Cardiac fibroblast (primary cell): ENCODE results near the gene SLC13A1.

Experiments used
- DNase-seq, 2 donors: peaks; one replicate each; pipeline versions ENCODE4 v3.0.0 to v3.0.0-alpha.2; 2010; ENCODE audit warnings: low read depth in 2 of 2
- H3K4me3 ChIP-seq, 2 donors: replicated peaks in 1 of 2; 1 replicate in 1 of 2; 2 replicates in 1 of 2; pipeline ENCODE4 v1.5.1; 2011; ENCODE audit warnings: low read depth in 2 of 2, low read length in 2 of 2, mild to moderate bottlenecking in 2 of 2, moderate library complexity in 1 of 2
- TF ChIP-seq, protein P1 (sequence below): IDR thresholded peaks from one replicate; pipeline ENCODE4 v1.5.1; 2011; ENCODE audit warnings: low read depth, mild to moderate bottlenecking, low read length, inconsistent platforms

SLC13A1 gene, protein sequence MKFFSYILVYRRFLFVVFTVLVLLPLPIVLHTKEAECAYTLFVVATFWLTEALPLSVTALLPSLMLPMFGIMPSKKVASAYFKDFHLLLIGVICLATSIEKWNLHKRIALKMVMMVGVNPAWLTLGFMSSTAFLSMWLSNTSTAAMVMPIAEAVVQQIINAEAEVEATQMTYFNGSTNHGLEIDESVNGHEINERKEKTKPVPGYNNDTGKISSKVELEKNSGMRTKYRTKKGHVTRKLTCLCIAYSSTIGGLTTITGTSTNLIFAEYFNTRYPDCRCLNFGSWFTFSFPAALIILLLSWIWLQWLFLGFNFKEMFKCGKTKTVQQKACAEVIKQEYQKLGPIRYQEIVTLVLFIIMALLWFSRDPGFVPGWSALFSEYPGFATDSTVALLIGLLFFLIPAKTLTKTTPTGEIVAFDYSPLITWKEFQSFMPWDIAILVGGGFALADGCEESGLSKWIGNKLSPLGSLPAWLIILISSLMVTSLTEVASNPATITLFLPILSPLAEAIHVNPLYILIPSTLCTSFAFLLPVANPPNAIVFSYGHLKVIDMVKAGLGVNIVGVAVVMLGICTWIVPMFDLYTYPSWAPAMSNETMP

DNA sequence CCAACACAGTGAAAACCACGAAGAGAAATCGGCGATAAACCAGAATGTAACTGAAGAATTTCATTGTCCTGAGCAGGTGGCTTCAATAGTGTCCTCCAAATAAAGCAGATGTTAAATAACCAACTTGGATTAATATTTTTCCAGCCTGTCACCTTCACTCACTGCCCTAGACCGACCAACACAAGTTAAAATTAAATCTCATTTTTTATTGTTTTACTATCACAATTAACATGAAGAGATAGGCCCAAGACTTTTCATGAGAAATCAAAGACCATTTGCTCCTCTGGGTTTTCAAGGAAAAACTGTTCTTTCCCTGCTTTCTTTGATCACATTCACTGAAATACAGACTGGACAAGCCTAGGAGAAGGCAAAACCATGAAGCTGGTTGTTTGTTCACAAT is at the start of gene SLC13A1:
Gene SLC13A1, minus strand, starts transcription at position 87 of the 400 bp plus-strand sequence. Its CDS starts 23 bp downstream, at position 64.
- no peak for DNase-seq
- H3K4me3 ChIP-seq, result no peak within 1 kb of the TSS
- TF ChIP-seq, protein P1, sequence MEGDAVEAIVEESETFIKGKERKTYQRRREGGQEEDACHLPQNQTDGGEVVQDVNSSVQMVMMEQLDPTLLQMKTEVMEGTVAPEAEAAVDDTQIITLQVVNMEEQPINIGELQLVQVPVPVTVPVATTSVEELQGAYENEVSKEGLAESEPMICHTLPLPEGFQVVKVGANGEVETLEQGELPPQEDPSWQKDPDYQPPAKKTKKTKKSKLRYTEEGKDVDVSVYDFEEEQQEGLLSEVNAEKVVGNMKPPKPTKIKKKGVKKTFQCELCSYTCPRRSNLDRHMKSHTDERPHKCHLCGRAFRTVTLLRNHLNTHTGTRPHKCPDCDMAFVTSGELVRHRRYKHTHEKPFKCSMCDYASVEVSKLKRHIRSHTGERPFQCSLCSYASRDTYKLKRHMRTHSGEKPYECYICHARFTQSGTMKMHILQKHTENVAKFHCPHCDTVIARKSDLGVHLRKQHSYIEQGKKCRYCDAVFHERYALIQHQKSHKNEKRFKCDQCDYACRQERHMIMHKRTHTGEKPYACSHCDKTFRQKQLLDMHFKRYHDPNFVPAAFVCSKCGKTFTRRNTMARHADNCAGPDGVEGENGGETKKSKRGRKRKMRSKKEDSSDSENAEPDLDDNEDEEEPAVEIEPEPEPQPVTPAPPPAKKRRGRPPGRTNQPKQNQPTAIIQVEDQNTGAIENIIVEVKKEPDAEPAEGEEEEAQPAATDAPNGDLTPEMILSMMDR, result no peak

DNA sequence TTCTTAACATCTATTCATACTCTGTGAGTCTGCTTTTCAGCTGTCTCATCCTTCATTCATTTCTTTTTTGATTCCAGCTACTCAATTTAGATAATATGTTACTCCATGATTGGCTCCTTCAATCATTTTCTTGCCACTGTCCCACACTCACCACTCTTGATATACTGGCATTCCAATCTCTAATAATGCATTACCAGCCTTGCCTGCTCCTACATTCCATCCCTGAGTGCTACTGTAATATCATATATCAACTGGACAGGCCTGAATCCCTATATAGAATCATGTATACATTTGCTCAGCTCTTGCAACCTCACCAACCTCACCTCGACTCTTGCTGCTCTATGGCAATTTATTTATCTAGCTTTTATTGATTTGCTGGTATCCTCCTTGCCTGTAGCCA is 45.0 kb upstream of the SLC13A1 start:
- no peak overlapping the region for H3K4me3 ChIP-seq
- no peak for DNase-seq
- TF ChIP-seq, protein P1, result no peak

DNA sequence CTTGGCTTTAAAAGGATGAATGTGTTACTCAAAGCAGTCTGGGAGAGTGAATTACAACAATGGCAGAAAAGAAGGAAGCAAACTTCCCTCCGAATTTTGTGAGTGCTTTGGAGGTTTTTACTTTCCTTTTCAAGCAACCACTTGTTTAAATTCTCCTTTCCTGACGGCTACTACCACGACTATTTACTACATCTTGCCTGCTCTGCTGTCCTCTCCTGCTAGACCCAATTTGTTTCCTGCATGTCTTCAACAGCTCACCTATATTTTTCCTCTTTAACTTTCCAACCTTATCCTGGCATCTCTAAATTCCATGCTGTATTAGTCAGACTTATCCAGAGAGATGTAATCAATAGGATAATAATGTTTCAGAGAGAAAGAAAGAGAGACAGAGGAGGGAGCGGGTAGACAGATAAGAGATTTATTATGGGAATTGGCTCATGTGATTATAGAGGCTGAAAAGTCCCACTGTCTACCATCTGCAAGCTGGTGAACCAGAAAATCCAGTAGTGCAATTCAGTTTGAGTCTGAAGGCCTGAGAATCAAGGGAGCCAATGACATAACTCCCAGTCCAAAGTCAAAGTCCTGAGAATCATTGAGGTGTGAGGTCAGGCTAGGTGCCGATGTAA is 42.8 kb upstream of the SLC13A1 start:
- H3K4me3 ChIP-seq, result no peak overlapping the region
- TF ChIP-seq, protein P1, result no peak
- no peak for DNase-seq

DNA sequence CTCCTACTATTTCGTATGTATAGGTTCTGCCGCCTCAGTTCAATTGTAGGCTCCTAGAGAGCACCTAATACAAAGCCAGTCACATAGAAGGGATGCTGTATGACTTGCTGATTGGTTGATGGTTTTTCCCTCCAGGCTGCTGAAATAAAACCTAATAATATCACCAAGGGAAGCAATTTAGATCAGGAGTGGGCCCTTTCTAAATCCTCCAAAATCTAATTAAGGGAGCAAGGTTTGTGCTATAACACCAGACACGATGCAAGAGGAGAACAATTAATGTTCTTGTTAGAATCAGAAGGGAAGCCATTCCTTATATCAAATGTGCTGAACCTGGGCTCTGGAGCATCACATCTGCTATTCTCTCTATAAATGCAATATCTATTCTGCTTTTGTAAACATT is 42.0 kb upstream of the SLC13A1 start:
- TF ChIP-seq, protein P1, result no peak
- H3K4me3 ChIP-seq, result no peak overlapping the region
- DNase-seq, result no peak

DNA sequence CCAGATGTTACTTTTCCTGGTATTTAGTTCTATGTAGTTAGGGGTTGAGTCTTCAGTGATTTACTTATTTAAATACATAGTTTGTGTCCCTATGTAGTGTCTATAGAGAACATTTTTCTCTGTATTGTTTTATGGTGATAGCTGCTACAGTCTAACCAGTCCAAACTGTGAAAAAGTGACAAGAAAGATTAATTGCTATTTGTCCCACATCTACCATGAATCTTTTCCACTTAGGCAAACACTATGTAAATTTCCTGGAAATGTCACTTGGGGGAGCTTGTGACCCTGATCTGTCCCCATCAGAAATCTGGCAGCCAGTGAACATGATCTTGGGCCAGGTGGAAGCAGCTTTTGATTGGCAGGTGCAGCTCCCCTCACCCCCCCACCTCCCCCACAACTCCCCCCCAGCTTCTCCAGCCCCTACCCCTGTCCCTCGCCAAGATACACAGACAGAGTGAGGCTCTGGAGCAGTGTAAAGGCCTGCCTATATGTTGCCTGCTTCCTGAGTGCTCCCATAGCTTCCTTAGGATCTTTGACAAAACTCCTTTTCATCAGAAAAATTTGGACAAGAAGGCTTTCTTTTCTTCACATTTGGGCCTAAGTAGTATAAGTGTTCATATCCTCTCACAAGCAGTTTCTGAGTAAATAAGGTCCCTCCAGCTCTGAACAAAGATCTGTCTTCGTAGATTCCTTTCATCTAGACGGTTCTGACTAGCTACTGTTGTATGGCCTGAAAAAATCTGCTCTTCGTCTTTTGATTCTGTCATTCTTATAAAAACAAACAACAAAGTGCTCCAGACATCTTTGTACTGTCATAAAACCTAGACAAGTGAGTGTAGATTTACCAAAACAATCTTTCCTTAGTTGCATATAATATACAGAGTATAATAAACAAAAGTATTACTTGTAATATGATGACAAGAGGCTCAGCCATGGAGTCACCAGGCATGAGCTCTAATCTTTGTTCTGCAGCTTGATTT is 31.5 kb upstream of the SLC13A1 start:
- no peak for DNase-seq
- H3K4me3 ChIP-seq, result no peak overlapping the region
- TF ChIP-seq, protein P1, result no peak

DNA sequence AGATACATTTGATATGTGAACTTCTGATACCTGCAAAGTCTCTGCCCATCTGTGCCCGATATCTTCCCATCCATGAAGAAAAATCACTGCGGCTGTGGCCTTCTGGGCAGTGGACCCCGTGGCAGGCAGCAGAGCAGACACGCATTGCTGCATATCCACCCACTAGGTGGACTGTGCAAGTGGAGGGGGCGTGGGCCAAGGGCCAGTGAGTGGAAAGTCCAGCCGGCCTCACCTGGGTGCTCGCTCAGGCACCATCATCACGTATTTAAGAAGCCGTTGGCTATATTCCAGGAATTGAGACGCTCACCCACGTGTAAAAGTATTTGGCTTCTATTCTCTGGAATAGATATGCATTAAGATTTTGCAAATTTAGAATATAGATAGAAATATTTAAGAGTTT is 30.8 kb upstream of the SLC13A1 start:
- TF ChIP-seq, protein P1, result no peak
- no peak overlapping the region for H3K4me3 ChIP-seq
- no peak for DNase-seq
